OCI-LY1 (cell line): ENCODE data around the gene CRK.

Experiments
- EZH2 ChIP-seq: fragments of 200-600 bp; sonication (generic), shearing (Covaris generic); IDR thresholded peaks from 2 replicates; pipeline ENCODE4 v1.8.0; 2017; ENCODE audit warnings: borderline replicate concordance, mixed run types, mild to moderate bottlenecking, antibody characterized with exemption, low read length, moderate library complexity, mixed read lengths
- TF ChIP-seq, protein P1 (sequence below): fragments of 200-600 bp; sonication (generic), shearing (Covaris generic); IDR thresholded peaks from 2 replicates; pipeline ENCODE4 v1.5.1; 2017; ENCODE audit warnings: mild to moderate bottlenecking, antibody characterized with exemption, low read length, moderate library complexity, mixed read lengths

- TF ChIP-seq, protein P1, sequence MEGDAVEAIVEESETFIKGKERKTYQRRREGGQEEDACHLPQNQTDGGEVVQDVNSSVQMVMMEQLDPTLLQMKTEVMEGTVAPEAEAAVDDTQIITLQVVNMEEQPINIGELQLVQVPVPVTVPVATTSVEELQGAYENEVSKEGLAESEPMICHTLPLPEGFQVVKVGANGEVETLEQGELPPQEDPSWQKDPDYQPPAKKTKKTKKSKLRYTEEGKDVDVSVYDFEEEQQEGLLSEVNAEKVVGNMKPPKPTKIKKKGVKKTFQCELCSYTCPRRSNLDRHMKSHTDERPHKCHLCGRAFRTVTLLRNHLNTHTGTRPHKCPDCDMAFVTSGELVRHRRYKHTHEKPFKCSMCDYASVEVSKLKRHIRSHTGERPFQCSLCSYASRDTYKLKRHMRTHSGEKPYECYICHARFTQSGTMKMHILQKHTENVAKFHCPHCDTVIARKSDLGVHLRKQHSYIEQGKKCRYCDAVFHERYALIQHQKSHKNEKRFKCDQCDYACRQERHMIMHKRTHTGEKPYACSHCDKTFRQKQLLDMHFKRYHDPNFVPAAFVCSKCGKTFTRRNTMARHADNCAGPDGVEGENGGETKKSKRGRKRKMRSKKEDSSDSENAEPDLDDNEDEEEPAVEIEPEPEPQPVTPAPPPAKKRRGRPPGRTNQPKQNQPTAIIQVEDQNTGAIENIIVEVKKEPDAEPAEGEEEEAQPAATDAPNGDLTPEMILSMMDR = no peak
- TF ChIP-seq EZH2 = no peak
These were observed 42.2 kb upstream of the CRK start for GRCh38 chr17:1498233-1498632.
